ENCODE measurements around the gene EEIG2. TPM values are rescaled to one million over a fixed set of nuclear protein-coding genes. Genes with fewer than 3 reads are reported as not detected.
"Not testable (repeated sequence)": the region's sequence is repeated elsewhere in the genome, so short reads cannot be mapped to it uniquely, and the experiment has no call there.

EEIG2 gene
- total RNA-seq, 1 donor from 2014 or later = 7.5 TPM

- Histone ChIP-seq H3K4me3 (no peak overlapping the region), H3K9me3 (replicated peaks) (peaks cover 3% of the 10 kb centered on the region), H3K4me1 (peaks cover 2% of the 10 kb centered on the region), H3K36me3 (no peaks in the 10 kb centered on the region), H3K27ac (replicated peaks) (no peak overlapping the region), H3K27me3 (ENCODE audit: low read depth) (peaks cover 14% of the 10 kb centered on the region)
- no peak for DNase-seq
- intact Hi-C loops (cut with micrococcal nuclease) = no loop called here
- no peak for TF ChIP-seq CTCF (IDR thresholded peaks at IDR 0.05; ENCODE audit: borderline replicate concordance)
These were observed 27.2 kb upstream of the EEIG2 start for GRCh38 chr1:108532730-108533129.

DNA sequence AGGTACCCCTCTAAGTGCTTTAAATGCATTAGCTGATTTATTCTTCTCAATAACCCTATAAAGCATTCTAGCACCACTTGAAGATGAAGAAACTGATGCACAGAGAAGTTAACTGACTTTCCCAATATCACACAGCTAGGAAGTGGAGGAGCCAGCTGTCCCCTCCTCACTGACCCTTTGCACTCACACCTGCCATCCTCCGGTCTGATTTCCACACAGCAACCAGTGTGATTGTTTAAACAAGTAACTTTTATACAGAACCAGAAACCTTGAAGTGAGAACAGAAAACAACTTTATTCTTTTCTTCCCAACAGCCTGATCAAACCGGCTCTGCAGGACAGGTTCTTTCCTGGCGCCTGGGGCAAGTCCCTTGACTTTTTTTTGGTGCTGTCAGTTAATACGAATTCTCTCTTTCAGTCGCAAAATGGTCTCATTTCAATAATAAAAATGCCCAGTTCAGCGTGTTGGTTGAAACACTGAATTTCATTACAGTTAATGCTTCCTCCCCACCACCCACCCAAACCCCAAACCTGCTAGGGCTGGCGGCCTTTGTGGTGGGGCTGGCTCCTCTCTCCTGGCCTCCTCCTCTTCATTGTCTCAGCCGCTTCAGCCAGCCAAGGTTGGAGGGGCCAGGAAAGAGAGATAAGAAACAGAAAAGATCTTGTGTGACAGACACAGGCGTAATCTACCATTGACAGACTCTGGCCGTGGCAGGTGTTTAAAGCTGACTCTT is 26.4 kb upstream of the EEIG2 start:
- no peak overlapping the region for H3K27ac ChIP-seq (replicated peaks)
- no peak overlapping the region for H3K4me3 ChIP-seq
- no peaks in the 10 kb centered on the region for H3K9me3 ChIP-seq (replicated peaks)
- no peaks in the 10 kb centered on the region for H3K36me3 ChIP-seq
- intact Hi-C loops (cut with micrococcal nuclease) = no loop called here
- peaks cover 14% of the 10 kb centered on the region for H3K27me3 ChIP-seq (ENCODE audit: low read depth)
- peaks cover 8% of the 10 kb centered on the region for H3K4me1 ChIP-seq
- no peak for DNase-seq
- no peak for TF ChIP-seq CTCF (IDR thresholded peaks at IDR 0.05; ENCODE audit: borderline replicate concordance)

- intact Hi-C loops (cut with micrococcal nuclease) = no loop called here
- no peak for DNase-seq
- no peak overlapping the region for H3K27ac ChIP-seq (replicated peaks)
- no peaks in the 10 kb centered on the region for H3K9me3 ChIP-seq (replicated peaks)
- H3K27me3 ChIP-seq (ENCODE audit: low read depth) = peaks cover 11% of the 10 kb centered on the region
- H3K36me3 ChIP-seq = no peaks in the 10 kb centered on the region
- H3K4me1 ChIP-seq = peaks cover 8% of the 10 kb centered on the region
- no peak for TF ChIP-seq CTCF (IDR thresholded peaks at IDR 0.05; ENCODE audit: borderline replicate concordance)
- H3K4me3 ChIP-seq = no peak overlapping the region
These were observed 25.1 kb upstream of the EEIG2 start for GRCh38 chr1:108534759-108535158.

DNA sequence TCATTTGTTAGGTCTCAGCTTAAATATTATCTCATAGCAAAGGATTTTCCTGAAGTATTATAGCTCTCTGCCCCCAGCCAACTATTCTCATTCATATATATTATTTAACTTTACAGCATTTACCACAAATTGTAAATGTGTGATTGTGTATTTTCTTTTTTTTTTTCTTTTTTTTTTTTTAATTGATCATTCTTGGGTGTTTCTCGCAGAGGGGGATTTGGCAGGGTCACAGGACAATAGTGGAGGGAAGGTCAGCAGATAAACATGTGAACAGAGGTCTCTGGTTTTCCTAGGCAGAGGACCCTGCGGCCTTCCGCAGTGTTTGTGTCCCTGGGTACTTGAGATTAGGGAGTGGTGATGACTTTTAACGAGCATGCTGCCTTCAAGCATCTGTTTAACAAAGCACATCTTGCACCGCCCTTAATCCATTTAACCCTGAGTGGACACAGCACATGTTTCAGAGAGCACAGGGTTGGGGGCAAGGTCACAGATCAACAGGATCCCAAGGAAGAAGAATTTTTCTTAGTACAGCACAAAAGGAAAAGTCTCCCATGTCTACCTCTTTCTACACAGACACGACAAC is 24.5 kb upstream of the EEIG2 start:
- not testable (repeated sequence) for H3K27me3 ChIP-seq (ENCODE audit: low read depth)

GRCh38 chr1:108536021-108536420 is 23.9 kb upstream of the EEIG2 start:
- DNase-seq; H3K27me3 ChIP-seq (ENCODE audit: low read depth); intact Hi-C loops (cut with micrococcal nuclease); H3K4me3 ChIP-seq; H3K9me3 ChIP-seq (replicated peaks); H3K27ac ChIP-seq (replicated peaks); H3K36me3 ChIP-seq; H3K4me1 ChIP-seq: not testable (repeated sequence)

More for the DNA sequence above, 24.5 kb upstream of the EEIG2 start:
- H3K27ac ChIP-seq (replicated peaks); H3K4me3 ChIP-seq; H3K36me3 ChIP-seq; H3K9me3 ChIP-seq (replicated peaks); H3K4me1 ChIP-seq; DNase-seq; intact Hi-C loops (cut with micrococcal nuclease): not testable (repeated sequence)

GRCh38 chr1:108536791-108537190 is 23.1 kb upstream of the EEIG2 start:
- H3K4me3 ChIP-seq; H3K9me3 ChIP-seq (replicated peaks); DNase-seq; H3K36me3 ChIP-seq; H3K4me1 ChIP-seq; H3K27me3 ChIP-seq (ENCODE audit: low read depth); H3K27ac ChIP-seq (replicated peaks); intact Hi-C loops (cut with micrococcal nuclease): not testable (repeated sequence)

DNA sequence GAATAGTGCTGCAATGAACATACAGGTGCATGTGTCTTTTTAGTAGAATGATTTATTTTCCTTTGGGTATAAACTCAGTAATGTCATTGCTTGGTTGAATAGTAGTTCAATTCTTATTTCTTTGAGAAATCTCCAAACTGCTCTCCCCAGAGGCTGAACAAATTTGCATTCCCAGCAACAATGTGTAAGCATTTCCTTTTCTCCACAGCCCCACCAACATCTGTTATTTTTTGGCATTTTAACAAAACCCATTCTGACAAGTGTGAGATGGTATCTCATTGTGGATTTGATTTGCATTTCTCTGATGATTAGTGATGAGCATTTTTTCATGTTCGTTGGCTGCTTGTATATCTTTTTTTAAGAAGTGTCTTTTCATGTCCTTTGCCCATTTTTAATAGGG is 21.9 kb upstream of the EEIG2 start:
- intact Hi-C loops (cut with micrococcal nuclease) = no loop called here
- peaks cover 8% of the 10 kb centered on the region for H3K4me1 ChIP-seq
- no peak for DNase-seq

More for the DNA sequence above, 21.9 kb upstream of the EEIG2 start:
- Histone ChIP-seq H3K36me3 (no peaks in the 10 kb centered on the region), H3K27me3 (ENCODE audit: low read depth) (peaks cover 9% of the 10 kb centered on the region), H3K9me3 (replicated peaks) (no peaks in the 10 kb centered on the region), H3K4me3 (no peak overlapping the region), H3K27ac (replicated peaks) (no peak overlapping the region)
- no peak for TF ChIP-seq CTCF (IDR thresholded peaks at IDR 0.05; ENCODE audit: borderline replicate concordance)
